Measurements from ENCODE around the gene PIP4K2C. TPM values are rescaled to one million over a fixed set of nuclear protein-coding genes. Genes with fewer than 3 reads are reported as not detected.

PIP4K2C gene
- total and polyA plus RNA-seq, 3 donors from 2014 or later = 47.6 to 78.0 (median 54.6) TPM

- Histone ChIP-seq H3K27ac (peak overlapping the region; percentile 94 to 96), H3K27me3 (no peaks in the 10 kb centered on the region), H3K9me3 (no peaks in the 10 kb centered on the region), H3K4me1 (peaks cover 7% of the 10 kb centered on the region), H3K4me3 (no peak overlapping the region), H3K36me3 (ENCODE audit: low read depth, missing control alignments) (no peaks in the 10 kb centered on the region)
- intact Hi-C loops (cut with DNase I; ENCODE audit: low total_unique reads) = no loop called here
- TF ChIP-seq POLR2A (IDR thresholded peaks at IDR 0.05) = no peak
- no peak for TF ChIP-seq CTCF (IDR thresholded peaks at IDR 0.05)
- DNase-seq = no peak
- 49 to 59% methylated on average over 2 of the region's 2 CpGs for WGBS, 2 donors
Observed at GRCh38 chr12:57603324-57603723, 12.3 kb downstream of the PIP4K2C start.

- Histone ChIP-seq H3K27me3 (no peaks in the 10 kb centered on the region), H3K9me3 (no peaks in the 10 kb centered on the region), H3K36me3 (ENCODE audit: low read depth, missing control alignments) (no peaks in the 10 kb centered on the region), H3K27ac (peak overlapping the region; percentile 94 to 96), H3K4me1 (peaks cover 8% of the 10 kb centered on the region), H3K4me3 (peak overlapping the region; percentile 75 to 79)
- TF ChIP-seq CTCF (IDR thresholded peaks at IDR 0.05) (no peak), POLR2A (IDR thresholded peaks at IDR 0.05) (no peak)
- peak; percentile 71 for DNase-seq
- intact Hi-C loops (cut with DNase I; ENCODE audit: low total_unique reads) = no loop called here
- WGBS, 2 donors = 10 to 12% methylated on average over 6 of the region's 6 CpGs
Observed at GRCh38 chr12:57603815-57604453, 12.9 kb downstream of the PIP4K2C start.

GRCh38 chr12:57604454-57604991 is 13.5 kb downstream of the PIP4K2C start, which contains the start of gene DTX3:
Gene DTX3 (plus strand): TSS chr12:57604824. CDS start chr12:57606518, 1,694 bp downstream.
- intact Hi-C loops (cut with DNase I; ENCODE audit: low total_unique reads) = no loop called here
- Histone ChIP-seq H3K9me3 (no peaks in the 10 kb centered on the region), H3K27ac (peak within 1 kb of the TSS; percentile 94 to 96), H3K27me3 (no peaks in the 10 kb centered on the region), H3K36me3 (ENCODE audit: low read depth, missing control alignments) (no peaks in the 10 kb centered on the region), H3K4me3 (peak within 1 kb of the TSS; percentile 75 to 79), H3K4me1 (peaks cover 10% of the 10 kb centered on the region)
- peak; percentile 83 for DNase-seq
- no peak for TF ChIP-seq POLR2A (IDR thresholded peaks at IDR 0.05)
- TF ChIP-seq CTCF (IDR thresholded peaks at IDR 0.05) = no peak
- 0 to 2% methylated on average over 3 to 33 of the region's 36 CpGs for WGBS, 2 donors

GRCh38 chr12:57604992-57605810 is 14.2 kb downstream of the PIP4K2C start:
- H3K27ac ChIP-seq = peak overlapping the region; percentile 94 to 96
- no peak for TF ChIP-seq POLR2A (IDR thresholded peaks at IDR 0.05)
- no peak for TF ChIP-seq CTCF (IDR thresholded peaks at IDR 0.05)
- no peaks in the 10 kb centered on the region for H3K36me3 ChIP-seq (ENCODE audit: low read depth, missing control alignments)
- intact Hi-C loops (cut with DNase I; ENCODE audit: low total_unique reads) = no loop called here
- H3K9me3 ChIP-seq = no peaks in the 10 kb centered on the region
- H3K4me3 ChIP-seq = peak overlapping the region; percentile 75 to 79
- WGBS, 2 donors = 2 to 4% methylated on average over 5 to 24 of the region's 25 CpGs
- DNase-seq = peak; percentile 46
- H3K27me3 ChIP-seq = no peaks in the 10 kb centered on the region
- peaks cover 10% of the 10 kb centered on the region for H3K4me1 ChIP-seq
